Panc1 (cell line): ENCODE measurements around the gene ALKBH3. TPM values are rescaled to one million over a fixed set of nuclear protein-coding genes. Genes with fewer than 3 reads are reported as not detected.

Experiments used
- ATAC-seq: fragments of 200-7000 bp; cut with Tn5 transposase; 2 replicates; pipeline ENCODE4 v1.9.1; 2020; ENCODE audit warnings: mild to moderate bottlenecking, moderate library complexity
- BruUV-seq: library from RNA; stranded (reverse); fragments of 400-500 nt; replicated peaks from 2 replicates; lab custom pipeline; 2021; lab: Mats Ljungman, UMichigan
- CTCF ChIA-PET: fragments of 300-600 bp; sonication (Branson Sonifier 250); formaldehyde crosslinking; loops from one replicate; lab custom pipeline; 2022; ENCODE audit warnings: antibody characterized with exemption; lab: Charles Lee
- POLR2A ChIA-PET: fragments of 300-600 bp; sonication (Branson Sonifier 250); formaldehyde crosslinking; loops from one replicate; lab custom pipeline; 2022; ENCODE audit warnings: antibody characterized with exemption; lab: Charles Lee
- DNase-seq: peaks from one replicate; pipeline ENCODE4 v3.0.0-alpha.2; 2010; ENCODE audit warnings: low read depth, low spot score
- H3K27ac ChIP-seq: 2 replicates; pipeline ENCODE4 v1.5.1; 2011; ENCODE audit warnings: mild to moderate bottlenecking, low read length, inconsistent platforms
- H3K27me3 ChIP-seq: fragments of 200-500 bp; sonication (Bioruptor generic); 2 replicates; pipeline ENCODE4 v1.6.0; 2014; ENCODE audit warnings: low read length, inconsistent platforms; ENCODE audit not compliant: control insufficient read depth, insufficient read depth
- H3K36me3 ChIP-seq: fragments of 200-500 bp; sonication (Bioruptor generic); 2 replicates; pipeline ENCODE4 v1.5.1; 2014; ENCODE audit warnings: inconsistent platforms, mild to moderate bottlenecking, low read length, moderate library complexity; ENCODE audit not compliant: control insufficient read depth, insufficient read depth
- H3K4me1 ChIP-seq: 2 replicates; pipeline ENCODE4 v1.5.1; 2011; ENCODE audit warnings: inconsistent platforms, mild to moderate bottlenecking, low read length, moderate library complexity; ENCODE audit not compliant: control insufficient read depth, insufficient read depth
- H3K4me3 ChIP-seq, 2 experiments: 2 replicates each; pipeline ENCODE4 v1.5.1; 2011 to 2012; ENCODE audit warnings: low read depth in 2 of 2, low read length in 2 of 2, mild to moderate bottlenecking in 2 of 2, inconsistent platforms in 1 of 2, moderate library complexity in 1 of 2
- H3K9me3 ChIP-seq: fragments of 200-500 bp; sonication (Bioruptor generic); 2 replicates; pipeline ENCODE4 v1.5.1; 2014; ENCODE audit warnings: low read depth, mild to moderate bottlenecking, inconsistent platforms, low read length, moderate library complexity; ENCODE audit not compliant: control insufficient read depth, insufficient read depth
- CTCF ChIP-seq: fragments of 450-650 bp; IDR thresholded peaks from 2 replicates; pipeline ENCODE4 v1.5.1; 2017; ENCODE audit warnings: mild to moderate bottlenecking
- POLR2AphosphoS5 ChIP-seq: IDR thresholded peaks from 2 replicates; pipeline ENCODE4 v1.6.1; 2012; ENCODE audit warnings: mild to moderate bottlenecking, low read depth, low read length, moderate library complexity
- REST ChIP-seq, 2 experiments: IDR thresholded peaks; 2 replicates each; pipeline ENCODE4 v1.6.1; 2011 to 2012; ENCODE audit warnings: low read depth in 2 of 2, control low read depth in 1 of 2, low read length in 1 of 2, mild to moderate bottlenecking in 1 of 2, moderate library complexity in 1 of 2; ENCODE audit not compliant: insufficient read depth in 1 of 2
- SIN3A ChIP-seq: IDR thresholded peaks from 2 replicates; pipeline ENCODE4 v1.6.1; 2012; ENCODE audit warnings: low read depth, mild to moderate bottlenecking, low read length, moderate library complexity, borderline replicate concordance; ENCODE audit not compliant: insufficient read depth
- TCF7L2 ChIP-seq: IDR thresholded peaks from 2 replicates; pipeline ENCODE4 v1.6.1; 2011; ENCODE audit warnings: mild to moderate bottlenecking, low read depth, low read length, inconsistent platforms
- in situ Hi-C: cut with HindIII; loops from 2 replicates; pipeline ENCODE4 v1.10.0; 2016; ENCODE audit warnings: low sequenced_read_pairs, low pct_unique_long_range_greater_than_20kb
- intact Hi-C: fragments of 100-400 bp; cut with micrococcal nuclease; formaldehyde crosslinking; loops from one replicate; pipeline ENCODE4 v1.10.0; 2022; ENCODE audit not compliant: unreplicated experiment
- total RNA-seq: library from RNA; stranded (reverse); gene quantifications from one replicate; pipeline ENCODE4 v1.2.1, GENCODE V29; 2021; ENCODE audit not compliant: unreplicated experiment

The ALKBH3 gene
- total RNA-seq, 1 experiment from 2014 or later = 34.4 TPM

- TF ChIP-seq POLR2AphosphoS5 (no peak), CTCF (no peak), SIN3A (no peak)
- ChIA-PET POLR2A (no interaction called here), CTCF (interaction anchor here (0.7 kb wide), 1 partner anchor 110 kb away, joined by 3 read pairs; no protein-coding TSS in a partner anchor)
- DNase-seq (no peak), ATAC-seq (no peak)
- in situ Hi-C loops (no loop called here), intact Hi-C loops (loop anchor here (10.0 kb wide), 1 partner anchor 87 kb away; no protein-coding TSS in a partner anchor)
- H3K27ac ChIP-seq = no peak overlapping the region
- peaks cover 7% of the 10 kb centered on the region; the same call in 1 of the 2 replicates for H3K4me1 ChIP-seq
- H3K27me3 ChIP-seq = peaks cover 9% of the 10 kb centered on the region; the same call in 1 of the 2 replicates
- H3K4me3 ChIP-seq = no peak overlapping the region
- no peaks in the 10 kb centered on the region for H3K36me3 ChIP-seq
- BruUV-seq = no TSS peak
- no peaks in the 10 kb centered on the region for H3K9me3 ChIP-seq
These were observed 67.2 kb downstream of the ALKBH3 start for GRCh38 chr11:43947815-43948214.

- Histone ChIP-seq H3K27me3 (peaks cover 7% of the 10 kb centered on the region; the same call in 1 of the 2 replicates), H3K36me3 (no peaks in the 10 kb centered on the region), H3K27ac (no peak overlapping the region), H3K4me3 (no peak overlapping the region), H3K9me3 (no peaks in the 10 kb centered on the region), H3K4me1 (peaks cover 7% of the 10 kb centered on the region; the same call in 1 of the 2 replicates)
- in situ Hi-C loops = no loop called here
- no peak for TF ChIP-seq SIN3A
- no peak for TF ChIP-seq POLR2AphosphoS5
- no peak for TF ChIP-seq REST (IDR thresholded peaks at IDR 0.05; ENCODE audit: insufficient read depth in 1 of 2, low read depth in 2 of 2, low read length in 1 of 2)
- no peak for TF ChIP-seq TCF7L2
- TF ChIP-seq CTCF = no peak
- DNase-seq = no peak
- intact Hi-C loops = loop anchor here (10.0 kb wide), 1 partner anchor 86 kb away; no protein-coding TSS in a partner anchor
- BruUV-seq = no TSS peak
- POLR2A ChIA-PET = no interaction called here
- ATAC-seq = no peak
- CTCF ChIA-PET = interaction anchor here (0.7 kb wide), 1 partner anchor 109 kb away, joined by 3 read pairs; no protein-coding TSS in a partner anchor
These were observed 68.0 kb downstream of the ALKBH3 start for GRCh38 chr11:43948341-43949225.
